ENCODE measurements around the gene NDUFB4. TPM values are rescaled to one million over a fixed set of nuclear protein-coding genes. Genes with fewer than 3 reads are reported as not detected.
"Not testable (repeated sequence)": the region's sequence is repeated elsewhere in the genome, so short reads cannot be mapped to it uniquely, and the experiment has no call there.

The NDUFB4 gene
- total RNA-seq, 1 donor from 2014 or later = 48.6 TPM

GRCh38 chr3:120569222-120570057, 26.7 kb upstream of the NDUFB4 start:
- DNase-seq (ENCODE audit: low spot score) = peak; percentile 38

DNA sequence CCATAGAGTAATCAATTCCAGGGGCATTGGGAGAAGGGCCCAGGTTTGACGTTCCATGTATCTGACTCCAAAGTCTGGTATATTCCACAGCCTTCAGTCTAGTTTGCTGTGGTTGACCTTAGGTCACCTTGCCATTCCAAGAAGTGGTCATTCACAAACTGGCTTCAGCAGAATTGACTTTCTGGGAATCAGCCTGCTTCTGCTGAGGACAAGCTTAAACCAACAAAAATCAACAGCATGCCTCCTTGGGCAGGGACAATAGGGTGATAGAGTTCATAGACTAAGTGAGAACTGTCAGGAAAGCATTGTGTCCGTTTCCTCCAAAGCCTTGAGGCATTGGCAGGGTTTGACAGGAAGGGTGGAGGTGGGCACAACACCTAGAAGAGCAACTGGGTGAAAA, 24.1 kb upstream of the NDUFB4 start:
- DNase-seq (ENCODE audit: low spot score) = no peak

- DNase-seq (ENCODE audit: low spot score) = no peak
These were observed 8.7 kb upstream of the NDUFB4 start for GRCh38 chr3:120587332-120587975.

DNA sequence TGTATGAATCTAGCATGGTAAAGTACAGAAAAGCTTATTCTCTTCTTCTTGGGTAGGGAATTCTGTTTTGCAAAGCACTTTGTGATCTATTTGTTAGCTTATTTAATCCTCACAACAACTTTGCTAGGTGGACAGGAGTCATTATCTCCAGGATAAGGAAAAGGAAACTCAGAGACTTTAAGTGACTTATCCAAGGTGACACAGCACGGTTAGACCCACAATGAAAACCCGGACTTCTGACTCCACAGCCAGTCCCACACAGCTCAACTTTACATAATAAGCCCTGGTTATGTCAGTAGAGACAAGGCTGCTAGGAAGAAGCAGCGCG, 384 bp upstream of the NDUFB4 start:
- DNase-seq (ENCODE audit: low spot score) = no peak

- no peak for DNase-seq (ENCODE audit: low spot score)
These were observed 702 bp downstream of the NDUFB4 start for GRCh38 chr3:120596853-120597223.

GRCh38 chr3:120597445-120598049, 1.4 kb downstream of the NDUFB4 start:
- no peak for DNase-seq (ENCODE audit: low spot score)

DNA sequence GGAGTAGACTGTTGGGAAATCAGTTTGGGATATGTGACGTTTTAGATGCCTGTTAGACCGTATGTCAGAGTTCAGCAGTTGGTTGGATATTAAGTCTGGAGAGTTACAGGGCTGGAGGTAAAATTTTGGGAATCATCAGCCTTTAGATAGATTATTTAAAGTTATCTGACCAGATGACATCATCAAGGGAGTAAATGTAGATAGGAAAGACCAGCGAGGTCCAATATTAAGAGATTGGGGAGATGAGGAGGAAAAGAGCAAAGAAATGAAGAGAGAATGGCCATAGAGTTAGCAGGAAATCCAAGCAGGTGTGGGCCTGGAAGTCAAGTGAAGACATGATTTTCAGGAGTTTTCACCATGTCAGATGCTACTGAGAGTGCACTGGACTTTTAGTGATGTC, 3.1 kb downstream of the NDUFB4 start:
- DNase-seq (ENCODE audit: low spot score) = no peak

DNA sequence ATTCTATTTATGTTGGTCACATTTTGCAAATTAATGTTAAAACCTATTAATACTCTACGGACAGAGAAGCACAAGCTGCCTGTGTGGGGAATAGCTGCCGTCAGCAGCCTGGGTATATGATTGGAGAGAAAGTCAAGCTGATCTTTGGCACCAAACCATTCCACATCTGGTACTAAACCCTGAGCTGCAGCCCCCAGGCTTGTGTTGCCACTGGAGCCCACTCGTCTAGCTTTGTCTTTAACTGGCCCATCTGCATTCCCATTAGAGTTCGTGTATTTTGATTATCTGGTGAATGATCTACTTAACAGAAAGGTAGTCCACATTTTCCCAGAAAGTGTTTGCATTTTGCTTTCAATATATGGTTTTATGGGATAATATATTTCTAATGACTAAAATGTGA, 5.4 kb downstream of the NDUFB4 start:
- no peak for DNase-seq (ENCODE audit: low spot score)

DNA sequence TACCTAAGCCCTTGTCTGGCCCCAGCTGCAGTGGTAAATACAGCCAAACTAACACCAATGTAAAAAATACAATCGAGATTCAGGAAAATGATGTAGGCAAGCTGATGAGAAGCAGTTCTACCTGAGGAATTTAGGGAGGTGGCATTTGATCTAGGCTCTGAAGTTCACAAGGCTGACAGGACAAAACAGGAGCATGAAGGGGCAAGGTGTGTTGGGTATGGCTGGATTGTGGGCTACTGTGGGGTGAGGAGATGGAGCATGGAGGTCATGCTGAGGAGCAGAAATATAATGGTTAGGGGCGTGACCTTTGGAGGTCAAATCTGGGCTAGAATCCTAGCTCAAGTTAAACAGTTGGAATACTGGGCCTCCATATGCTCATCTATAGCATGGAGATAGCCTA, 6.5 kb downstream of the NDUFB4 start:
- no peak for DNase-seq (ENCODE audit: low spot score)

GRCh38 chr3:120604382-120604781, 8.2 kb downstream of the NDUFB4 start:
- DNase-seq (ENCODE audit: low spot score) = no peak

- DNase-seq (ENCODE audit: low spot score) = no peak
These were observed 8.6 kb downstream of the NDUFB4 start for GRCh38 chr3:120604784-120605183.

GRCh38 chr3:120608506-120608905, 12.4 kb downstream of the NDUFB4 start:
- no peak for DNase-seq (ENCODE audit: low spot score)

DNA sequence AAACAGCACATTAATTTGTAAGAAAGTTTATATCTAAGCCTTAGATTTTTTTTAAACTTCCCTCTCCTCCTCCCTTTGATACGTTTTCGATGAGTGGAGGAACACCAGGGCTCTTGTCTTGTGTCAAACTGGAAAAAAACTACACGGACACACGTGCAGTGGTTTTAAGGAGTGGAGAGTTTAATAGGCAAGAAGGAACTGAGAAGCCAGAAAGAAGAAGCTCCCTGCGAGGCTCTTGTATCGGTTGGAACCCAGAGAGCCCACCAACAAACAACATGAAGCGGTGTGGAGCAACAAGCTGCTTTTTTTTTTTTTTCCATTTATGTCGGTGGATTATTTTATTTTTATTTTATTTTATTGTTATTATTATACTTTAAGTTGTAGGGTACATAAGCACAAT, 18.6 kb downstream of the NDUFB4 start:
- no peak for DNase-seq (ENCODE audit: low spot score)

DNA sequence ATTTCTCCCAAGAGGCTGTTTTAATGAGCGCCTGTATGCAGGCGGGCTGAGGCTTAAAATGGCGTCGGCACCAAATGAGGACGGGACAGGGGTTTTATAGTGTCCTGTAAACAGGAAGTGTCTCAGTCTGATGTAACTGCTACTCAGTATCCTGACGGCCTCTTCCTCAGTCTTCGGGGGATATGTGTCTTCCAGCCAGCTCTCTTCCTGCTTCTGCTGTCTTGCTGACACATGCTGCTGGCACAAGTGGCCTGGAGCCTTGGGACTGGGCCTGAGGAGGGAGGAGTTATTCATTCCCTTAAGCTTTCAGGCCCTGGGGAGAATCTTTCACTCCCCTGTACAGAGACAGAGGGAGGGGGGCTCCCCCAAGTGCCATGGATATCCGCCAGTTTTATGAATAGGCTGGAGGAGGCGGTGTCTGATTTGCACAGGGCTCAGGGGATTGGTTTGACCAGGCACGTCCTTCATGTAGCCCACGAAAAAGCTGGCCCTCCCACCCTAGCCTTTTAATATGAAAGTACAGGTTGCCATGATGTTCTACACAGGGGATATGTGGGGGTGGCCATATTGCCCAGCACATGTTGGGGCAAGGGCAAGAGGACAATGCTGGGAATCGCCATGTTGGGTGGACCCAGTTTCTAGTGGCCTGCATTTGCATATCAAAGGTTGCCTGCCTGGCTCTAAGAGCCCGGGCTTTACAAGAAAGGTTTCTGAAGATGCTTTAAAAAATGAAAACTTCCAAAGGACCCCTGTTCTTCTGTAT, 19.9 kb downstream of the NDUFB4 start:
- DNase-seq (ENCODE audit: low spot score) = no peak

DNA sequence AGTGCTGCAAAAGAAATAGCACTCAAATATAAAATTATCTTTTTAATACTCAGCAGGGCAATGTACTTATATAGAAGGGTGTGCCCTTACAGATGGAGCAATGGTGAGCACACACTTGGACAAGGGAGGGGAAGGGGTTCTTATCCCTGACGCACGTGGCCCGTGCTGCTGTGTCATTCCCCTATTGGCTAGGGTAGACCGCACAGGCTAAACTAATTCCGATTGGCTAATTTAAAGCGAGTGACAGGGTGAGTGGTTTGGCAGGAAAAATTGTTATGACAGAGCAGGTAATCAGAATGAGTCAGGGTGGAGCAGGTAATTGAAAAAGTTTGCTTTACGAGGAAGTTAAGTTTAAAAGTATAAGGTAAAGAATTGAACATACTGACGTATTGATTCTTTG, 20.6 kb downstream of the NDUFB4 start:
- not testable (repeated sequence) for DNase-seq (ENCODE audit: low spot score)

DNA sequence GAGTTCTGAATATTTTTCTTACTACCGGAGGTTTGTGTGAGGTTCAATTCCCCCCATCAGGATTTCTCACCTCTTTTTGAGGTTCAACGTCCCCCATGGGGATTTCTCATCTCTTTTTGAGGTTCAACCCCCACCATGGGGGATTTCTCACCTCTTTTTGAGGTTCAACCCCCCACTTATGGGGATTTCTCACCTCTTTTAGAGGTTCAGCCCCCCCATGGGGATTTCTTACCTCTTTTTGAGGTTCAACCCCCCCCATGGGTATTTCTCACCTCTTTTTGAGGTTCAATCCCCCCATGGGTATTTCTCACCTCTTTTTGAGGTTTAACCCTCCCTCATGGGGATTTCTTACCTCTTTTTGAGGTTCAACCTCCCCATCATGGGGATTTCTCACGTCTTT, 26.3 kb downstream of the NDUFB4 start:
- DNase-seq (ENCODE audit: low spot score) = no peak

DNA sequence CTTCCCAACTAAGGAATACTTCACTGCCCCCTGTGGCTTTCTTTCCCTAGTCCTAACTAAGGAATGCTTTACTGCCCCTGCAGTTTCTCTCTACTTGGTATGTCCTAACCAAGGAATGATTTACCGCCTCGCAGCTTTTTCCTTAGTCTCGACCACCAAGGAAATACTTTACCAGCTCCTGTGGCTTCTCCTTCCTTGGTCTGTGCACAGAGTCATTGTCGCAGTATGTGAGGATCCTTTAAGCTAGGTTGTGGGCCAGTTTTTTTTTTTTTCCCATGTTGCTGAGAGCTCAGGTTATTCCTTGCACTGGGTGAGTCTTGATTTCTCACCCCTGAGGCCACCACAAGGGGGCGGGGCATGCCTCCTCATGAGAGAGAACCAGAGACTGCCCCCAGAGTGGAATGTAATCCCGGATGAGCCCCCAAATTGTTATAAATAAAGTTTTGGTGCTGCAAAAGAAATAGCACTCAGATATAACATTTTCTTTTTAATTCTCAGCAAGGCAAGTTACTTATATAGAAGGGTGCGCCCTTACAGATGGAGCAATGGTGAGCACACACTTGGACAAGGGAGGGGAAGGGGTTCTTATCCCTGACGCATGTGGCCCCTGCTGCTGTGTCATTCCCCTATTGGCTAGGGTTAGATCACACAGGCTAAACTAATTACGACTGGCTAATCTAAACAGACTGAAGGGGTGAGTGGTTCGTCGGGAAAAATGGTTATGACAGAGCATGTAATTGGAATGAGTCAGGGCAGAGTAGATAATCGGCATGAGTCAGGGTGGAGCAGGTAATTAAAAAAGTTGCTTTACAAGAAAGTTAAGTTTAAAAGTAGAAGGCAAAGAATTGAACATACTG, 27.0 kb downstream of the NDUFB4 start:
- DNase-seq (ENCODE audit: low spot score) = no peak

DNA sequence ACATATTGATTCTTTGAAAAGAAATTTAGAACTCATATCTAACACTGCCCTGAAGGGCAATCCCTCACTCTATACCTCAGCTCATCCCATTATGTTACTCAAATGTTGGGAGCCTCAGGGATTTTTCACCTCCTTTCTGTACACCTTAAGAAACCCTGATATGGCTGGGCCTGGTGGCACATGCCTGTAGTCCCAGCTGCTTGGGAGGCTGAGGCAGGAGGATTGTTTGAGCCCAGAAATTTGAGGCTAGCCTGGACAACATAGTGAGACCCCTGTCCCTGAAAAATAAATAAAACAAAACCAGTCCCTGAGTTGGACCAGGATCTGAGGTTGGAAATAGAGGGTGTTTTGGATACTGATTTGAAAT, 27.6 kb downstream of the NDUFB4 start:
- DNase-seq (ENCODE audit: low spot score) = no peak

DNA sequence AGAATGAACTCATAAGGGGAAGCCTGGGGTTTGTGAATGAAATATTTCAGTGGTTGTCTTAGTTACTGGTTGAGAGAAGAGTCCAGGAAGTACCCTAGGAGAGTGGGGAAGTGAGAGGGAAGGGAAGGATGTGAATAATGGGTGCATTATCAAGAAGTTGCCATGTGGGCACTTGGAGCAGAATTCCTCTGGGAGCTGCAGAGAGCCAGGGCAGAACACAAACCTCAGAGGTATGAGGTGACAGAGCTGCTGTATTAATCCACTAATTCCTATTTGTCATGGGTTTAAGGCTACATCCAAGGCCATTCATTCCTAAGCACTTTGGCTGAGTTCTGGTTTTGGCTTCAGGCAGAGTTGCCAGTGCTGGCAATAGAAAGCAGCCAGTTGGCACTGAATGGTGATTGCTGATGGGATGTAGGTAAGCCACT, 29.0 kb downstream of the NDUFB4 start:
- DNase-seq (ENCODE audit: low spot score) = no peak

DNA sequence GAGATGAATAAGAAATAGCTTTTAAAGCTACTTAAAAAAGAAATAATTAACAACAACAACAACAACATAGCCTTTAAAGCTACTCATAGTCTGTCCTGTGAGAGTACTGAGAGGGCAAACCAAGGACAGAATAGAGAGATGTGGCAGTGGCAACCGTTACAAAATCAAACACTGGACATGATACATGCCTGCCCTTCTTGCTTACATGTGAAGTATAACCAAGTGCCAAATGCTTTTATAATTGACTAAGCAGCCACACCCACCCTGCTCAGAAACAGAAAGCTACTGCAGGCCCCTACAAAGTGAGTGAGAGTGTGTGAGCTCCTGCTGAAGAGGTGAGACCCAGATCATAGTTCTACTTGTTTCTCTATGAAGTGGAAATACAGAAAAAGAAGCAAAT, 38.4 kb downstream of the NDUFB4 start:
- no peak for DNase-seq (ENCODE audit: low spot score)

DNA sequence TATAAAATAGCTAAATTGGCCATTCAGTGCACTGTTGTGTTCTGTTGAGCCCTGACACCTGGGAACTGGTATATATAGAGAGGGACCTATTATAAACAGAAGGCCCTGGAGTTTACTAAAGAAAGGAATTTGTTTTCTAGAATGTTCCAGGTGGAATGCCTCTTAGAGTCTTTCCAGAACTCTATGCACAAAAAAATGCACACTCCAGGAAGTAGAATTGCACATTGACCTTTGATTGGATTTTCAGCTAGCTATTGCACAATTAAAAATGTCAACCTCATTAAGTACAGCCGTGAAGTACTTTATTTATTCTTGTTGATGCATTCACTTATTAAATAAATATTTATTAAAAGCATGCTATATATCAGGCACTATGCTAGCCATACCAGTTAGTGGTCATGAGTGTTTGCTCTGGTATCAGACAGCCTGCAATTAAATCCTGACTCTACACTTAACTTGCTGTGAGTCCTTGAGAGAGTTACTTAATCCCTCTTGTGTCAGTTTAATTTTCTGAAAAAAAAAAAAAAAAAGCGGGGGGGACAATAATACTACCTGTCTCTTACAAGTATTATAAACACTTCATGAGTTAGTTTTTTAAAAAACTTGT, 40.8 kb downstream of the NDUFB4 start:
- DNase-seq (ENCODE audit: low spot score) = no peak

Data from umbilical cord (tissue), 2 donors.